Measurements from ENCODE around the gene FOXP1. TPM values are rescaled to one million over a fixed set of nuclear protein-coding genes. Genes with fewer than 3 reads are reported as not detected.
A peak's percentile ranks its signal among the peaks of the same experiment; 100 is the strongest.

The FOXP1 gene
- total RNA-seq, 1 experiment from 2014 or later: 31.8 TPM

DNA sequence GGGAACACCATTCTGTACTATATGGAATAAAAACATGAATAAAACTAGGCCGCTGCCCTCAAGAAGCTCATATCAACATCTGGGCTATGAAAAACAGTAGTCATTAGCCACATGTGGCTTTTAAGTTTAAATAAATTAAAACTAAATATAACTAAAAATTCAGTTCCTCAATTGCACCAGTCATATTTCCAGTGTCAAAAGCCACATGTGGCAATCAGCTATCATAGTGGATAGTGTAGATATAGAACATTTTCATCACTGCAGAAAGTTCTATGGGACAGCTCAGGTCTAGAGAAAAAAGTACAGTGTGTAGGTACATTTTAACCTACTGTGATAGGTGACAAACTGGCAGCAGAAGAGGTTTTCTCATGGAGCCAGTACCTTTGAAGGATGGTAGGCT, 261.4 kb downstream of the FOXP1 start:
- in situ Hi-C loops (cut with HindIII; ENCODE audit: low pct_unique_long_range_greater_than_20kb, low sequenced_read_pairs): no loop called here
- DNase-seq (ENCODE audit: low read depth): no peak

DNA sequence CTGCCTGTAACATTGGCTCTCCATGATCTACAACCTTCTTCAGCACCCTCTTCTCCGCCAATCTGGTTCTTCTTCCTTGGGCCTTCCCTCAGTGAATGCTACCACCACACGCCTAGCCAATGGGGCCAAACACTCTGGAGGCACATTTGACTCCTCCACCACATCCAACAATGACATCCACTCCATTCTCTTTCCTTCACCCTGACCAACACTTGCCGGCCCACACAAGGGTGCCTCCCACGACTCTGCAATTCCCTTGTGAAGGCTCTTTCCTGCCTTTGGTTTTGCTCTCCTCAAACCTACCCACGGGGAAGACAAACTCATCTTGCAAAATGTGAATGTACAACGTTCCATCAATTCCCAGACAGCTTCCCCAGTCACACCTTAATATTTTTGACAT, 263.8 kb downstream of the FOXP1 start:
- in situ Hi-C loops (cut with HindIII; ENCODE audit: low pct_unique_long_range_greater_than_20kb, low sequenced_read_pairs): no loop called here
- DNase-seq (ENCODE audit: low read depth): no peak

DNA sequence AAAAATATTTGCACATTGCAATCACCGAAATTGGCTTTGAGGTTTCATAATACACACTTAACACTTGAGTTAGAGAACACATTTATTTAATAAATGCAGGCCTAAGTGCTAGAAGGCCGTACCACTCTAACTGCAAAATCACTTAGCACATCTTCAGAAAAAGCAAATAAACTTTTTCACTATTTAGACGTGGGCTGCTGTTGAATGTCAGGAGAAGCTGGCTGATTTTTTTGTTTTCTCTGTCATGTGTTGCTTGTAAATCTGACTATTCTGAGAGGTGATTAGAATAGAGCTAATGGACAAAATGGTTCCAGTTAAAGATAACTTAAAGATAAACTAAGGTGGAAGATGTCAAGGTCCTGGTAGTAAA, 265.1 kb downstream of the FOXP1 start:
- in situ Hi-C loops (cut with HindIII; ENCODE audit: low pct_unique_long_range_greater_than_20kb, low sequenced_read_pairs): no loop called here
- DNase-seq (ENCODE audit: low read depth): no peak

DNA sequence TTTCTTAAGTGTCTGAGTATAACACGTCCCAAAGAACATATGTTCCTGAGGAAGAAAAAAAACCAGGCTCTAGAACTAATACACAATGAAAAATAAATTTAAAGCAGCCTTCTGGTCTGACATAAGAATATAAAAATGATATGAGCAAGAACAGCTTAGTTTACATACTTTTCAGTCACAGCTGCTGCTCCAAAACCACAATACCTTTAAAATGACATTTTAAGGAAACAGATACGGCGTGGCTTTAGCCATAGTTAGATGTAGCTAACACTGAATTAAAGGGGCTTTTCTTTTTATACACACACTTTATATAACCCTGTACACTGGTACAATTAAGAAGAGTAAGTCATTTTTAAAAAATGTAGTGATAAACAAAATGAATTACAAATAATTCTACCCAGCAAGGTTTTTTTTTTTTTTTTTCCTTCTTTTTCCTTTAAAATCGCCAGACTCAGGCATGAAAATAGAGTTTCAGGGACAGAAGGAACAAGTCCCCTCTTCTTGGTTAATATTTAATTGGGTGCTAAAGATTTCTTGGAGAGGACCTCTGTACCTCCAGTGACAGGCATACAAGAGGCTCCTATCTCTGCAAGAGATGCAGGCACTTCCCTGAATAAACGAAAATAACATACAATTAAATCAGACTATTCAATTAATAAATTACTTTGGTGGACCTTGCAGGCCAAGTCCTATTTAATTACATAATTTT, 265.6 kb downstream of the FOXP1 start:
- in situ Hi-C loops (cut with HindIII; ENCODE audit: low pct_unique_long_range_greater_than_20kb, low sequenced_read_pairs): no loop called here
- no peak for DNase-seq (ENCODE audit: low read depth)

DNA sequence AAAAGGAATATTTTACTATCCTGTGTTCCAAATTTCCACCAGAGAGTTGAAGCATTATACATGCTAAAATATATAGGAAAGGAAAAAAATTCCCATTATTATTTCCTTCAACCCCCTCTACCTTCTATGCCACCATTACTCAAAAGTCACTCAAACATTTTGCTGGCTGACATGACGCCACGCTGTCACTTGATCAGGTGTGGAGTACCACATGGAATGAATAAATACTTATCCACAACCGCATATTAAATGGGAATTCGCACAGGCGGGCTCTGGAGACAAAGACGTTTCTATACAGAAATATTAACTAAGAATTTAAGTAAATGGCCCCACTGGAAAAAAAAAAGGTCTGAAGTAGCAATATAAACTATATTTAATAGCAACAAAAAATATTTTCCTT, 266.4 kb downstream of the FOXP1 start:
- no peak for DNase-seq (ENCODE audit: low read depth)
- in situ Hi-C loops (cut with HindIII; ENCODE audit: low pct_unique_long_range_greater_than_20kb, low sequenced_read_pairs): no loop called here

DNA sequence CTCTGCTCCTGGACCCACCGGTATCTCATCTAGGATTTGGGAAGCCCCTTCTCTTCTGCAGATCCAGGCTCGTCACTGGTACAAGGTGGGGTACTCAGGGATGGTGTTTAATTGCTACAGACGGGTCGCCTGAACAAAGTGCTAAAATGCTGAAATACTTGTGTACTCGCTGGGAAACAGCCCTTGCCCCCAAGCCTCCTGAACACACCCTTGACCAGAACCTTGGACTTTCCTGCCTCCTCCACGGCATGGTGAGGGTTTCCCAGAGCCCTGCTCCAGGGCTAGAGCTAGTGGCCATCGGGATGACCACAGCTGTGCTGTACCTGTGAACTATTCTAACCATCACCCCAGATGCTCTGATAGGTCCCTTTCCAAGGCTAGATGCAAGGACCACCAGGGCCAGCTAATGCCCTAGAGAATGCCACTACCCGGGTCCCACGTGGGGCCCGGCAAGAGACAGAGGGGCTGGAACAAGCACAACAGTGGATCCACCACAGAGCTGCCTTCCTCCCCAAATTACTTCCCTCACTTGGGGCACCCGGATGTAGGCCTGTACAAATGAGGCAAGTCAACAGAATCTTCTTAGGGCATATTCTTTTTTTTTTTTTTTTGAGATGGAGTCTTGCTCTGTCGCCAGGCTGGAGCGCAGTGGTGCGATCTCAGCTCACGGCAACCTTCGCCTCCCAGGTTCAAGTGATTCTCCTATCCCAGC, 267.3 kb downstream of the FOXP1 start:
- in situ Hi-C loops (cut with HindIII; ENCODE audit: low pct_unique_long_range_greater_than_20kb, low sequenced_read_pairs): no loop called here
- no peak for DNase-seq (ENCODE audit: low read depth)

DNA sequence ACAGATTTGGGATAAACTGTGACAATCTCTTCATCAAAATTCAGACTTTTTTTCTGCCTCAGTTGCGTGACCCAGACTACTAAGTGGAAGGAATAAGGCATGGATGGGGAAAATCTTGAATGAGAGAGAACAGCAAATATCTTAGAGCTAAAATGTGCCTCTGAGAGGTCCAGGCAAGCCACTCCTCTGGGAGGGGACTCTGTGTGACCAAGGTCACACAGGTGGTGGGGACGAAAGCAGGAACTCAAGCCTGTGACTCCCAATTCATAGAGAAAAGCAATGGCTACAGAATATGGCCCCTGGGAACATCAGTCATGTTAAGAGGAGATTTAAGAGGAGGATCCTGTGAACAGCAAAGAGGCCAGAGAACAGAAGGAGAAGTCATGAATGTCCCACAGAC, 268.1 kb downstream of the FOXP1 start:
- in situ Hi-C loops (cut with HindIII; ENCODE audit: low pct_unique_long_range_greater_than_20kb, low sequenced_read_pairs): no loop called here
- DNase-seq (ENCODE audit: low read depth): no peak

DNA sequence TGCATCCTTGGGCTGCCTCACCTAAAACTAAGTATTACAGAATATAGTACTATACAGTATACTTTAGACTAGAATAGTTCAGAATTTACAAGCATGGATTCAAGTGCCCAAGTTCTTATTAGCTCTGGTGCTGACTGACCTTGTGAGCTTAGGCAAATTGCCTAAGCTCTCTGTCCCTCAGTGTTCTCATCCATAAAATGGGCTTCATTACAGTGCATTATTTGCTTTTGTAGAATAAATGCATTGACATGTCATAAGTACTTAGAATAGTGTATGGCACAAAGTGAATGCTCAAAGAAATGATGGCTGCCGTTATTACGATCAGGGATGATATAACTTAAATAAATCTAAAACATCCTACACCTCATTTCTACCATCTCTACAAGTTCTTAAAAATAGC, 269.7 kb downstream of the FOXP1 start:
- DNase-seq (ENCODE audit: low read depth): no peak
- in situ Hi-C loops (cut with HindIII; ENCODE audit: low pct_unique_long_range_greater_than_20kb, low sequenced_read_pairs): no loop called here

DNA sequence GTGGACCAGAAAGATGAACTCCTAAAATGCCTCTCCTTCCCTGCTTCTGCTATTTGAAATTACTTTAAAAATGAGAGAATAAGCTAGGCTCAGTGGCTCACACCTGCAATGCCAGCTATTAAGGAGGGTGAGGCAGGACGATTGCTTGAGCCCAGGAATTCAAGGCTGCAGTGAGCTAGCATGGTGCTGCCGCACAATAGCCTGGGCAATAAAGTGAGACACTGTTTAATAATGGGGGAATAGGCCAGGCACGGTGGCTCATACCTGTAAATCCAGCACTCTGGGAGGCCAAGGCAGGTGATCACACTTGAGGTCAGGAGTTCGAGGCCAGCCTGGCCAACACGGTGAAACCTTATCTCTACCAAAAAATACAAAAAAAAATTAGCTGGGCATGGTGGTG, 271.1 kb downstream of the FOXP1 start:
- in situ Hi-C loops (cut with HindIII; ENCODE audit: low pct_unique_long_range_greater_than_20kb, low sequenced_read_pairs): no loop called here
- no peak for DNase-seq (ENCODE audit: low read depth)

DNA sequence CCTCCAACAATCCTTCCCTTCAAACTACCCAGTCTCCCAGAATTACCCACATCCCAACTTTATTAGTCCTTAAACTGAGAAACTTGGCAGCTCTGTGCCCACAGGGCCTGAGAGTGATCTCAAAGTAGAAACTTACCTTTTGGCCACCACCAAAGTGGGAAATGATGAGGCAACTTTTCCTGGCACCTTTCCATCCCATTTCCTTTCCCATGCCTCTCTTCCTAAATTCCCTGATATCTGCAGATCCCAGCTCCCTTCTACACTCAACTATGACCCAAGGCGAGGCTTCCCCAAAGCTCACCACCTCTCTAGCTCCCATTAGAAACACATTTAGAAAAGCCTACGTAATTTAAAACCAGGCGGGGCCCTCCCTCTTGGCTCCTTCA, 271.9 kb downstream of the FOXP1 start:
- no peak for DNase-seq (ENCODE audit: low read depth)
- in situ Hi-C loops (cut with HindIII; ENCODE audit: low pct_unique_long_range_greater_than_20kb, low sequenced_read_pairs): no loop called here

DNA sequence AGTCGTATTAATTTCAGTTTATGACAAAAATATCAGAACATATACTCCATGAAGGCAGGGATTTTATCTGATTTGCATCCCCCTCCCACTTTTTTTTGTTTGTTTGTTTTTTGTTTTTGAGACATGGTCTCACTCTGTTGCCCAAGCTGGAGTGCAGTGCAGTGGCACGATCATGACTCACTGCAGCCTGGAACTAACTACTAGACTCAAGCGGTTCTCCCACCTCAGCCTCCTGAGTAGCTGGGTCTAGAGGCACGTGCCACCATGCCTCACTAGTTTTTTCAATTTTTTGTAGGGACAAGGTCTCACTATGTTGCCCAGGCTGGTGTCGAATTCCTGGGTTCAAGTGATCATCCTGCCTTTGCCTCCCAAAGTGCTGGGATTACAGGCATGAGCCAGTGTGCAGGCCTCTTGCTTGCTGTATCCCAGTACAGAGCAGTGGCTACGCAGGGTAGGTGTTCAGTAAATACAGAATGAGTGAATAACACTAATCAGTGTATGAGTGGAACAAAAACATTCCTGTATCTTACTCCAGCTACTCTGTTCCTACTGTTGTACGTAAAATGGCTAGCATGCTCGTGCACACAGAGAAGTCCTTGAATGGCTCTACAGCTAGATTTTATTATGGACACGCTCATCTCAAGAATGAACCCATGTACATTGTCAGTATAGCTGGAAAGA, 272.4 kb downstream of the FOXP1 start:
- in situ Hi-C loops (cut with HindIII; ENCODE audit: low pct_unique_long_range_greater_than_20kb, low sequenced_read_pairs): no loop called here
- peak; percentile 7 for DNase-seq (ENCODE audit: low read depth)

DNA sequence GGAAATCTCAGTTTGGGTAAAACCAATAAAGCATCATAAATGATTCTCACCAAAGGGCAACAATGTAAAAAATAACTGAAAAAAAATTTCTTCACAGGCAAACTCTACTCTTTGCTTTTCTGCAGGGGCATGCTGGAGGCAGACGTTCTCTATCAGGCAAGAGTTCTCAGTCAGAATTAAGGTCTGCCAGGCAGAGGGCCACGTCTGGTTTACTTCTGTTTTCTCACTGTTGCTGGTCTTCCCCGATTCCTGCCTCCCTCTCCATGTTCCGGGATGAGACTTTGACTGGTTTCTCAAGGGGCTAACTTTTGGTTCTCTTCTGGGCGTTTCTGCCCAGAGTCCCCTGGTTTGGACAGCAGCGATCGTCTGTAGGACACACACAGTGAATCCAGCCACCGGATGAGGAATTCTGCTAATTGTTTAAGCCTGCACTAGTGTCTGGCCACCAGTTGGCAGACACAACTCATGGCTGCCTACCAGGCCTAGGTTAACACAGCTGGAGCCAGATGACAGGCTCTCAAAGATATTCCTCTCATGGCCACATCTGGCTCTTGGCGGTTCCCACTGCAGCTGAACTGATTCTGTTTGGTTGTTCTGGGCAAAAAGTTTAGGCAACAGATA, 273.1 kb downstream of the FOXP1 start:
- no peak for DNase-seq (ENCODE audit: low read depth)

DNA sequence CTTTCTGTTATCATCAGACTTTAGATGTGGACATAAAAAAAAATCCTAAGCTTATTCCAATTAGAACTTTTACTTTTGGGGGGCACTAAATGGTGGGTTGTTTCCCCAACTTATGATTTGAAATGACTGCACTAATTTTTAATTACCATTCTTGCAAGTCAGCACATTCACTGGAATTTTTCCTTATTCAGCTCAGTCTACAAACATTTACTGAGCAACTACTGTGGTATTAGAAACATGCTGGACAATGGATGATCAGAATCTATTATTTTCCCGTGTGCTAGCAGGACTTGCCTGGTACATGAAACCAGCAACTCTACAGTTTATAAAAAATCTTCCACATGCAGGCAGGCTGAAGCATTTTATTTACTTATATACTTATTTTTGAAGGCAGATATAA, 273.6 kb downstream of the FOXP1 start:
- no peak for DNase-seq (ENCODE audit: low read depth)
- in situ Hi-C loops (cut with HindIII; ENCODE audit: low pct_unique_long_range_greater_than_20kb, low sequenced_read_pairs): no loop called here

More for the DNA sequence above, 273.1 kb downstream of the FOXP1 start:
- in situ Hi-C loops (cut with HindIII; ENCODE audit: low pct_unique_long_range_greater_than_20kb, low sequenced_read_pairs): no loop called here

DNA sequence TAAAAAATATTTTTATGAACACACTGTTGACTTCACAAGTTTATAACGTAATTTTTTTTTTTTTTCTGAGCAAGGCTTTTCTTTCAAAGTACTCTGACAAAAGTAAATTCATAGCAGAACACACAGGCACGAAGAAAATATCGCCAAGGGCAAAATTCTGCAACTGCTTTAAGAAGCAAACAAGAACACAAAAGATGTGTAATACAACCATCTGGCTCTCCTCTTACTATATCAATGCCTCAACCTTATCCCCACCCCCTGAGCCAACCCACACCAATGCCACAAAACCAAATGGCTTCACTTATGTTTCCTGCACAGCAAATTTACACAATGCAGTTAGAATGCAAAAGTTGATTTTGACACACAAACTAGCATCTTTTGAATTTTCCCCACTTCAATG, 274.2 kb downstream of the FOXP1 start:
- no peak for DNase-seq (ENCODE audit: low read depth)
- in situ Hi-C loops (cut with HindIII; ENCODE audit: low pct_unique_long_range_greater_than_20kb, low sequenced_read_pairs): no loop called here

DNA sequence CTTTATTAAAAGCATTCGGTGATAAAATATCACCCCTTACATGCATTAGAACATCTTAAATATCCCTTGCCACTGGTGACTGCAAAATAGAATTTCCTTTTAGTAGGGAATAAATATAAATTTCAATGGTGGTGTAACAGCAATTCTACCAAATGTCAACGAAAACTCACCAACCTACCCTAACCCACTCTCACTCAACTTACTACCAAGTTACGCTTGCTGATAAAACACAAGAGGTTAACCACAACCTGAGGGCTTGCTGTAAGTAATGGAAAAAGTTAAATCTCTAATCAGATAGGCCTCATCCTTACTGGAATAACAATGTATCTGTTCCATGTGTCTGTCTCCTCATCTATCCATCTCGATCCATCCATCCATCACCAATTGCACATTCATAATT, 274.7 kb downstream of the FOXP1 start:
- in situ Hi-C loops (cut with HindIII; ENCODE audit: low pct_unique_long_range_greater_than_20kb, low sequenced_read_pairs): no loop called here
- no peak for DNase-seq (ENCODE audit: low read depth)

DNA sequence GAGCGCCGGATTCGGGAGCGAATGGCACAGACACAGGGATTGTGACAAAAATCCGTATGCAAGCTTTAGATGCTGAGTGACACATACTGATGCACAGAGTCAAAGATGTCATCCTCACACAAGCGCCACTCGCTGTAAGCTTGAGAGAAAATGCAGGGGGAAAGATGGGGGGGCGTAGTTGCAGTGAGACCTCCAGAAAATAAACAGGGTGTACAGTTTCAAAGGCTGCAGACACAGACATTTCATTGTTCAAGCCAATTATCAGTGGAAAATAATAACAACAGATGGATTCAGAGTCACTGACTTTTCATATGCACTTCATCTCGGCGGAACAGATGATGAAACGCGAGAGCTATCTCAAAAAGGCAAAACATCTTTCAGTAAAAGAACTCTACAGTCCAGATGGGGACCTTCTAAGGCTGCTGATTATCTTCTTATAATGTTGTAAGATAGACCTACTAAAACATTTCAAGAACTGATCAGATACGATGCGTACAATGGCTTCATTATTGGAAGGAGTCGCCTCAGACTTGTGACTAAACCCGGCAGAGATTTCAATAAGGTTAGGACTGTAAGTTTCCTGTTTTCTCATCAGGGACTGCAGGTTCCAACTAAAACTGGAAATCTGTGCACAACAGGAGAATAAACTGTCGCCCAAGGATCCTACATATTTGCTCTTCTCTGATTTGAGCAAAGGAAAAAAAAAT, 275.4 kb downstream of the FOXP1 start:
- DNase-seq (ENCODE audit: low read depth): no peak

DNA sequence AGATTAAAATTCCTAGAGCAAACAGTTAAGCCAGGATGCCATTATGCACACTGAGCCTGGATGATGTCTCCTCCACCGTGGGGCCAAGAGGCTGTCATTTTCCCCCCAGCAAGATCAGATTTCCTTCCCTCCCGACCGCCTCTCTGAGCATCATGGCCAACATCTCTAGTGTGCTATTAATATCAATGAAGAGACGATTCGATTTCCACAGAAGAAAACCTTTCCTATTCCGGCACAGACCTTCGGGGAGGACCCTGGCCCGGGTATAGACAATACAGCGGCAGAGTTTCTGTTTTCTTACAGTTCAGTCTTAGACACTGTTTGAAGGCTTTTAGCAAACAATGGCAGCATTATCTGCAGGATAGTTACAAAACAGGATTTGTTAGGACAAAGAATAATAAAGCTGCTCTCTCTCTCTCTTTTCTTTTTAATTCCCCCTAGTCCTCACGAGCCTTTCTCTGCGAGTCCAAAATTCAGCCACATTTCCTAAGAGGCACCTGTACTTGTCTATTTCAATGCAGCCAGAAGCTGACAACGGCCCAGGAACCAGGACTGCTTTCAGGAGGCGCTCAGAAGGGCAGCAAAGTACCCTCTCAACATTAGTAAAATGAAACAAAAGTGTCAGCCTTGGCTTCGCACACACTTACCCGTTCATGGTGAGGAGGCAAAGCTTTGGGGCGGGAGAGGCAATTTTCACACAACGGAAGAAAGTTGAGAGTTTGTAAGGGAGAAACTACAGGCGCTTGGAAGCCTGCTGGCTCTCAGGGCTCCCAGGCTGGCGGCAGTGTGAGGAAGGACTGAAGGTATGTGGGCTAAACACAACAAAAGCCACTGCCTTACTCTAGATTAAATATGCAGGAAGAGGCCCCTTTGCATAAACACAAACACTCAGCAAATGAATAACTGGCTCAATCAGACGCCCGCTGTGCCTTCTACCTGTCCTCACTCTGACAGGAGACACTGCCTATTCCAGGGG, 278.0 kb downstream of the FOXP1 start:
- in situ Hi-C loops (cut with HindIII; ENCODE audit: low pct_unique_long_range_greater_than_20kb, low sequenced_read_pairs): no loop called here

More for the DNA sequence above, 275.4 kb downstream of the FOXP1 start:
- in situ Hi-C loops (cut with HindIII; ENCODE audit: low pct_unique_long_range_greater_than_20kb, low sequenced_read_pairs): no loop called here

DNA sequence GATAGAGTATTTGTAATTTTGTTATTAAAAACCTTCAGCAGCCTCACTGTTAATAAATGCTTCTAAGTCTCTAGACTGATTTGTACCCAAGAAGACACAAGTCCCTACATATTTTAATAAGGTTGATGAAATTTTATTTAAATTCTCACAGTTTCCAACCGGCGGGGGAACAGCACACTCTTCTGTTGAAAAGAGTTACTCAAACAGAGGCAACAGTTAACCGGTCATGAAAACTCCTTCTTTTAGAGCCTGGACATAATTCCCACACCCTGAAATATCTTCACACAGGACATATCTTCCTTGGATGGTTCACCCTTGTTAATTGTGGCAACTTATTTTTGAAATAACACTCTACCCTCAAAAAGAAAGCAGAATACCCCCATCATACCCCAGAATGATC, 278.8 kb downstream of the FOXP1 start:
- DNase-seq (ENCODE audit: low read depth): no peak
- in situ Hi-C loops (cut with HindIII; ENCODE audit: low pct_unique_long_range_greater_than_20kb, low sequenced_read_pairs): no loop called here

More for the DNA sequence above, 278.0 kb downstream of the FOXP1 start:
- DNase-seq (ENCODE audit: low read depth): no peak
